ENCODE data around the gene DKC1. TPM values are rescaled to one million over a fixed set of nuclear protein-coding genes. Genes with fewer than 3 reads are reported as not detected.

The DKC1 gene
- total and polyA plus RNA-seq, 2 experiments from 2014 or later = 120 to 165 TPM

GRCh38 chrX:154761977-154762536, 607 bp upstream of the DKC1 start:
- ATAC-seq (no peak), DNase-seq (ENCODE audit: low spot score) (no peak)
- H3K9me3 Mint-ChIP-seq = no peaks in the 10 kb centered on the region
- Histone ChIP-seq H3K27me3 (ENCODE audit: insufficient read depth) (no peaks in the 10 kb centered on the region), H3K4me2 (peak overlapping the region; percentile 70), H4K20me1 (replicated peaks; ENCODE audit: insufficient read depth) (peaks cover 4% of the 10 kb centered on the region; the same call in 1 of the 2 replicates), H3K4me1 (ENCODE audit: insufficient read depth) (peaks cover 8% of the 10 kb centered on the region; the same call in 1 of the 2 replicates), H2AFZ (no peak overlapping the region), H3K36me3 (ENCODE audit: insufficient read depth) (peaks cover 24% of the 10 kb centered on the region; the same call in 1 of the 2 replicates), H3K4me3 (peak overlapping the region; percentile 73), H3K79me2 (replicated peaks; ENCODE audit: insufficient read depth) (peaks cover 35% of the 10 kb centered on the region), H3K27ac (ENCODE audit: low read depth) (peak overlapping the region; percentile 98), H3F3A (replicated peaks; ENCODE audit: low read depth) (no peaks in the 10 kb centered on the region), H3K9me2 (ENCODE audit: insufficient read depth) (no peaks in the 10 kb centered on the region)
- H3K4me1 Mint-ChIP-seq = peaks cover 10% of the 10 kb centered on the region; the same call in 1 of the 3 replicates
- peak overlapping the region; percentile 96 for H3K27ac Mint-ChIP-seq
- no peak for TF ChIP-seq NANOG (IDR thresholded peaks at IDR 0.05; ENCODE audit: borderline replicate concordance)
- TF ChIP-seq ZNF462 (CRISPR knock-in tag; IDR thresholded peaks at IDR 0.05) = no peak
- TF ChIP-seq EZH2 (IDR thresholded peaks at IDR 0.05; ENCODE audit: low read depth, unreplicated experiment) = no peak
- TF ChIP-seq ETS1 (IDR thresholded peaks at IDR 0.05) = no peak
- no peak for TF ChIP-seq JUNB (IDR thresholded peaks at IDR 0.05; ENCODE audit: unreplicated experiment)
- TF ChIP-seq STAT1 (IDR thresholded peaks at IDR 0.05; ENCODE audit: unreplicated experiment) = no peak
- TF ChIP-seq CTCF (conservative IDR thresholded peaks at IDR 0.05; ENCODE audit: low read depth in 2 of 2) = no peak
- TF ChIP-seq CREB1 (CRISPR knock-in tag; IDR thresholded peaks at IDR 0.05; ENCODE audit: low read depth) = no peak
- TF ChIP-seq ZNF114 (CRISPR knock-in tag; IDR thresholded peaks at IDR 0.05) = no peak
- no peak for TF ChIP-seq REST (IDR thresholded peaks at IDR 0.05; ENCODE audit: unreplicated experiment)
- no peak for TF ChIP-seq EZH2phosphoT487 (IDR thresholded peaks at IDR 0.05; ENCODE audit: unreplicated experiment)
- TF ChIP-seq ZNF331 (CRISPR knock-in tag; IDR thresholded peaks at IDR 0.05; ENCODE audit: low read depth) = no peak
- TF ChIP-seq POLR2AphosphoS5 (IDR thresholded peaks at IDR 0.05; ENCODE audit: low read depth) = no peak
- H3K4me3 Mint-ChIP-seq = peak overlapping the region; percentile 87
- no peaks in the 10 kb centered on the region for H3K27me3 Mint-ChIP-seq (ENCODE audit: insufficient read depth, low read depth, poor library complexity)
- peaks cover 33% of the 10 kb centered on the region for H3K36me3 Mint-ChIP-seq (ENCODE audit: low read depth)

Measured in GM23338 (cell line).